ENCODE results near the gene SSR1.

DNA sequence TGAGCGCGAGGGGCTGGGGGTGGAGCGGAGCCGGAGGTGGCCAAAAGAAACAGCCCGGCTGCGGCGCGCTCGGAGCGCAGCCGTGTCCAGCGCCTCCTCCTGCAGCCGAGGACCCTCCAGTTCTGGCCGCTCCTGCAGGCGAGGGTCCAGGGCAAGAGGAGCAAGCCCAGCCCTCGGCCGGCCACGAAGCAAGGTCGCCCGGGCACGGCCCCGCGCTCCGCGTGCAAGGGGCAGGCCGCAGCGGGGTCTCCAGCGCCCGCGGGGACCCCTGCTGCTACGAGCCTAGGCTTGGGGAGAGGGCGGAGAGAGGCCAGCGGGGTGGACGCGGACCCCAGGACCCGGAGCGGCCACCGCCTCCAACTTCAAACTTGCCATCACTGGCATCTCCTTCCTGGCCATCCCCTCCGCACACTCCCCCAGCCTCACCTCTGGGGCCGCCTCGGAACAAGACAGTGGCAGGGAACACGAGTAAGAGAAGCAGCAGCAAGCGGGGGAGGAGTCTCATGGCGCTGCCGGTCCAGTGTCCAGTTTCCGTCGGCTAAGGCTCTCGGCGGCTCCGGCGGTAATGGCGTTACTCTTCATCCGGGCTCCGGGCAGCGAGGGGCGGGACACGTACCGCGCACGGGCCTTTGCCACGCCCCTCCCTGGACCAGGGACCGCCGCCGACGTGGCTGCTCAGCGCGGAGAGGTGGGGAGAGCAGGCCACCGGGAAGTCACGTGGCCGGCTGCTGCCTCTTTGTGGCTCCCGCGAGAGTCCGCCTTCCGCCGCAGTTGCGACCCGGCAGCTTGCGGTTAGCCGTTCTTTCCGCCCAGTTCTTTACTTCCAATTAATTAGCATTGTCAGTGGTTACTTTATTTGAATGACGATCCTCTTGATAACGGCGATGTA lies at the start of gene SSR1:
- peak; percentile 89 for TF ChIP-seq POLR2A (IDR thresholded peaks at IDR 0.05)
- TF ChIP-seq, protein P1, sequence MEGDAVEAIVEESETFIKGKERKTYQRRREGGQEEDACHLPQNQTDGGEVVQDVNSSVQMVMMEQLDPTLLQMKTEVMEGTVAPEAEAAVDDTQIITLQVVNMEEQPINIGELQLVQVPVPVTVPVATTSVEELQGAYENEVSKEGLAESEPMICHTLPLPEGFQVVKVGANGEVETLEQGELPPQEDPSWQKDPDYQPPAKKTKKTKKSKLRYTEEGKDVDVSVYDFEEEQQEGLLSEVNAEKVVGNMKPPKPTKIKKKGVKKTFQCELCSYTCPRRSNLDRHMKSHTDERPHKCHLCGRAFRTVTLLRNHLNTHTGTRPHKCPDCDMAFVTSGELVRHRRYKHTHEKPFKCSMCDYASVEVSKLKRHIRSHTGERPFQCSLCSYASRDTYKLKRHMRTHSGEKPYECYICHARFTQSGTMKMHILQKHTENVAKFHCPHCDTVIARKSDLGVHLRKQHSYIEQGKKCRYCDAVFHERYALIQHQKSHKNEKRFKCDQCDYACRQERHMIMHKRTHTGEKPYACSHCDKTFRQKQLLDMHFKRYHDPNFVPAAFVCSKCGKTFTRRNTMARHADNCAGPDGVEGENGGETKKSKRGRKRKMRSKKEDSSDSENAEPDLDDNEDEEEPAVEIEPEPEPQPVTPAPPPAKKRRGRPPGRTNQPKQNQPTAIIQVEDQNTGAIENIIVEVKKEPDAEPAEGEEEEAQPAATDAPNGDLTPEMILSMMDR (IDR thresholded peaks at IDR 0.05) = no peak

Measured in right lobe of liver (tissue), 4 donors.